GM12873 (cell line): ENCODE measurements around the gene PKP1.

ENCODE experiments used
- TF ChIP-seq, protein P1 (sequence below): IDR thresholded peaks from 2 replicates; pipeline ENCODE4 v1.5.1; 2012; ENCODE audit warnings: low read depth, mild to moderate bottlenecking, moderate library complexity, low read length, control low read depth; ENCODE audit not compliant: insufficient read depth; ENCODE audit errors: missing control alignments

The PKP1 gene

DNA sequence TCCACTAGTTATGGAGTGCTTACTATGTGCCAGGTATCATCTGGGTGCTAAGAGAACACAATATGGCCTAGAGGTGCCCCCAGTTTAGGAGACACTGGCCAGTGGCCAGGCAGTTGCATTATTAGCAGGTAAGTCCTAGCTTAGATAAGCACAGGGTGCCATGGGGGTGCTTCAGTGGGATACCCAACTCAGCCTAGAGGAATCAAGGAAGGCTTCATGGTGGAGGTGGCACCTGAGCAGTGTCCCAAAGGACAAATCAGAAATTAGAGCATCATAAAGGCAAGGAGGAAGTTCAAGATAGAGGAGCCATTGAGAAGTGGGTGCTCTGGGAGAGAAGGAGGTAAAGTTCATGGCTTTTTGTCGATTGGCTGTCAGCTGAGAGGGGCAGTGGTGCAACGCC is 31.9 kb upstream of the PKP1 start:
- TF ChIP-seq, protein P1, sequence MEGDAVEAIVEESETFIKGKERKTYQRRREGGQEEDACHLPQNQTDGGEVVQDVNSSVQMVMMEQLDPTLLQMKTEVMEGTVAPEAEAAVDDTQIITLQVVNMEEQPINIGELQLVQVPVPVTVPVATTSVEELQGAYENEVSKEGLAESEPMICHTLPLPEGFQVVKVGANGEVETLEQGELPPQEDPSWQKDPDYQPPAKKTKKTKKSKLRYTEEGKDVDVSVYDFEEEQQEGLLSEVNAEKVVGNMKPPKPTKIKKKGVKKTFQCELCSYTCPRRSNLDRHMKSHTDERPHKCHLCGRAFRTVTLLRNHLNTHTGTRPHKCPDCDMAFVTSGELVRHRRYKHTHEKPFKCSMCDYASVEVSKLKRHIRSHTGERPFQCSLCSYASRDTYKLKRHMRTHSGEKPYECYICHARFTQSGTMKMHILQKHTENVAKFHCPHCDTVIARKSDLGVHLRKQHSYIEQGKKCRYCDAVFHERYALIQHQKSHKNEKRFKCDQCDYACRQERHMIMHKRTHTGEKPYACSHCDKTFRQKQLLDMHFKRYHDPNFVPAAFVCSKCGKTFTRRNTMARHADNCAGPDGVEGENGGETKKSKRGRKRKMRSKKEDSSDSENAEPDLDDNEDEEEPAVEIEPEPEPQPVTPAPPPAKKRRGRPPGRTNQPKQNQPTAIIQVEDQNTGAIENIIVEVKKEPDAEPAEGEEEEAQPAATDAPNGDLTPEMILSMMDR, result no peak

DNA sequence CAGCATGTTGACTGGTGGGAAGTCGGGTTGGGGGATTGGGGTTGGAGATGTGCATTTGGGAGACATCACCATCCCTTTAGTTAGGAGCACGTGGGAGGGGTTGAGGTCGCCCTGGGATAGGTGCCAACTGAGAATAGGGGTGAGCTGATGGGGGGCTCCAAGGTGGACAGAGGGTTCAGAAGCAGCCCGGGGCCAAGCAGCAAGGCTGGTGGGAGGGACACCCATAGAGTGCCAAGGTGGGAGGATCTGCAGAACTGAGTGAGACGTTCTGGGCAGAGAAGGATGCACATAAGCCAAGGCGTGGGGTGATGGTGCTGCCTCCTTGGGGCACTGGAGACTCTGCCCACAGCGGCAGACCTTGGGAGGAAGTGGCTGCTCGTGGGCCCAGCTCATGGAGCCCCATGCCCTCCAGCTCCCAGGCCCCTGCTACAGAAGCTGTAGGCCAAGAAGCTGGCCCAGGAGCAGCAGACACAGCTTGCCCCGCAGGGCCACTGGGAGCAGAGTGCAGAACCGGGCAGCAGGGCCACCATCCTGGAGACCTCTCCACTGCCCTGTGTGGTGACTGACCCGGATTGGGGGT is 31.4 kb upstream of the PKP1 start:
- TF ChIP-seq, protein P1, result no peak

DNA sequence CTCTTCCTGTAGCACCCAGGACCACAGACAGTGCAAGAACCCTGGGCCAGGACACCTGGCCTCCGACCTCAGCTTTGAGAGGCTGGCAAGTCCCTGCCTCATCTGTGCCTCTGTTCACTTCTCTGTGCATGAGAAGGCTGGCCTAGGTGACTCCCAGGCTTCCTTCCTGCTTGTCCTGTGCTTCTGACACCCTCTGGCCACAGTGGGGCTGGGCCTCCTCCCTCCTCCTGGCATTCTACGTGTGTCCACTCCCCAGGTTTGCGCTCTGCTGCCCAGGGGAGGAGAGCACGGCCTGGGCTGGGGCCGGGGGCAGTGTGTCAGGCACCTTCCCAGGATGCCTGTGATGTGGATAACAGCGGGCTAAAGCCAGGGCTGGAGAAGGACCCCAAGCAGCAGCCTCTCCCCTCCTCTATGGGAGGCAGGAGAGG is 30.3 kb upstream of the PKP1 start:
- TF ChIP-seq, protein P1, result no peak

DNA sequence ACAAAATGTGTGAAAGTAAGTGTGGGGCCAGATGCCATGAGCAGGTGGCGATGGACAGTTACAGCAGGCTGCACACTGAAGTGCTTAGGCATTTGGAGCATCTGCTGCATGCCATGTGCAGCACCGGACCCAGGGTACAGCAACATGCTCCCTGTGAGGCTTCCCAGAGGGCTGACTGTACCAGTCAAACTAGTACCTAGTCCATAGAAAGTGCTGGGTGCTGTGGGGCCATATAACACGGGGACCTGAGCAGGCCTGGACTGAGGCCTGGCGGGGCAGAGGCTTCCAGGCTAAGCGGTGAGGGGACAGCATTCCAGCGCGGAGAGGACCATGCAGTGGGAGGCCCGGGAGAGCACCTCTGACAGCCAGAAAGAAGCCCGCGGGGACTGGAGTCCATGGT is 29.9 kb upstream of the PKP1 start:
- TF ChIP-seq, protein P1, result no peak

DNA sequence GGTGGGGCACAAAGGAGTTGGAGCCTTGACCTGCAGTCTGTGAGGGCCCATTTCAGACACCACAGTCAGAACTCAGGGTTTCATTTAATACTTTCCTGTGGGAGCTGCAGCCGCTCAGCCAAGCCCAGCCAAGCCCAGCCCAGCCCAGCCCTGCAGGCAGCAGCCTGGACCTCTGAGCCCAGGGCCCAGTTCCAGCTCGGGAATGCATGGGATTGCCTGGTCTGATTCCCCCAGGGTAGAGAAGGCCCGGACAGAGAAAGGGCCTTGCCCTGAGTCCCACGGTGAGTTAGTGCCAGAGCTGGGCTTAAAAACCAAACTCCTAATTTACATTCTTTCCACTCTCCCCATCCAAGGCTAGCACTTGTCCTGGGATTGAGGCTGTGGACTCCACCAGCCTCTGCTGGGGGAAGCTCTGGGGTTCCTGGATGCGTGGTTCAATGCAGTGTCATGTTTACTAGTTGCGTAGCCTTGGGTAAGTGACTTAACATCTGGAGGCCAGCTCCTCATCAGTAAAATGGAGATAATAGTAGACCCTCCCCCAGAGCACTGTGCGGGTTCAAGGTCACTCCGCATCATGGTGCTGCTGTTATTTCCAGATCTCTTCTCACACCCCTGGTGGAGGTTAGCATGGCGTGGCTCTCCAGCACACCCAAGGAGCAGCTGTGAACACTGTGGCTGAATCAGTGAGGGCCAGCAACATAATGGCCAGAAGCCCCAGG is 29.2 kb upstream of the PKP1 start:
- TF ChIP-seq, protein P1, result no peak

DNA sequence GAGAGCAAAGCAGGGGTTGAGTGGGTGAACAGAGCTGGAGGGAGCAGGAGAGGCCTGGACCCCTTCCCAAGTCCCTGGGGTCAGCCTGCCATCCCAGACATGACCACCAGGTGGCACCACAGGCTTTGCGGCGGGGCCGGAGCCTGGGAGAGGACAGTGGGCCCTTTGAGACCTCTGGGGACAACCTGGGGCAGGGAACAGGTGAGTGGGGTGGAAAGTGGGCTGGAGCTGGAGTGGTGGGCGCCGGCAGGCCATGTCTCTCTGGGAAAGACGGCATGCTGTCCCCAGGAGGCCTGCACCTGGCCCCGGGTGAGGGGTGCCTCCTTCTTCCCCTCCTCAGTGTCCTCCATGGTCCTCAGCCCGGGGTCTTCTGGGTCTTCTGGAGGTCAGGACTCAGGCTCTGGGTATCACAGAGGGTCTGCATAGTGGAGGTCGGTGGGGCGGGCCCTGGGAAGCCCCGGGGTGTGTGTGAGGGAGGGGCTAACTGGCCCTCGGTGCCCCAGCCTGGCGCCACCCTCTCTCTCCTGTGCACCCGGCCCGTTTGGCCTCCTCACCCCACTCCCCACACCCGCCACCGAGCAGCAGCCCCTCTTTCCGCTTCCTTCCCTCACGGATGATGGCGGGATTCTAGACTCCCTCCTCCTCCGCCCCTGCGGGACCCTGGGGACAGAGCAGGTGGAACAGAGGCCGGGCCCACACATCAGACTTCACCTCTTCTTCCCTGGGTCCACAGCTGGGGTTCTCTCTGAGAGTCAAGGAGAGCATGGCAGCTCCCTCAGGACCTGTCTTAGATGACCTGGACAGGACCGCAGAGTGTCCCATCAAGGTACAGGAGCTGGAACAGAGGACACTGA is 28.5 kb upstream of the PKP1 start:
- TF ChIP-seq, protein P1, result peak; percentile 98
